SK-N-MC (cell line): ENCODE measurements around the gene ARHGEF37.

Experiments
- EZH2 ChIP-seq: fragments of 200-600 bp; sonication (generic); IDR thresholded peaks from one replicate; pipeline ENCODE4 v1.6.1; 2017; ENCODE audit warnings: antibody characterized with exemption
- FOXP2 ChIP-seq: optimal IDR thresholded peaks from 2 replicates; pipeline ENCODE3; 2011; ENCODE audit warnings: mild to moderate bottlenecking, moderate library complexity; ENCODE audit not compliant: insufficient read depth; ENCODE audit errors: extremely low read length, control extremely low read depth
- POLR2AphosphoS5 ChIP-seq: IDR thresholded peaks from 2 replicates; pipeline ENCODE4 v1.6.1; 2012; ENCODE audit warnings: mild to moderate bottlenecking, low read depth, low read length, borderline replicate concordance

DNA sequence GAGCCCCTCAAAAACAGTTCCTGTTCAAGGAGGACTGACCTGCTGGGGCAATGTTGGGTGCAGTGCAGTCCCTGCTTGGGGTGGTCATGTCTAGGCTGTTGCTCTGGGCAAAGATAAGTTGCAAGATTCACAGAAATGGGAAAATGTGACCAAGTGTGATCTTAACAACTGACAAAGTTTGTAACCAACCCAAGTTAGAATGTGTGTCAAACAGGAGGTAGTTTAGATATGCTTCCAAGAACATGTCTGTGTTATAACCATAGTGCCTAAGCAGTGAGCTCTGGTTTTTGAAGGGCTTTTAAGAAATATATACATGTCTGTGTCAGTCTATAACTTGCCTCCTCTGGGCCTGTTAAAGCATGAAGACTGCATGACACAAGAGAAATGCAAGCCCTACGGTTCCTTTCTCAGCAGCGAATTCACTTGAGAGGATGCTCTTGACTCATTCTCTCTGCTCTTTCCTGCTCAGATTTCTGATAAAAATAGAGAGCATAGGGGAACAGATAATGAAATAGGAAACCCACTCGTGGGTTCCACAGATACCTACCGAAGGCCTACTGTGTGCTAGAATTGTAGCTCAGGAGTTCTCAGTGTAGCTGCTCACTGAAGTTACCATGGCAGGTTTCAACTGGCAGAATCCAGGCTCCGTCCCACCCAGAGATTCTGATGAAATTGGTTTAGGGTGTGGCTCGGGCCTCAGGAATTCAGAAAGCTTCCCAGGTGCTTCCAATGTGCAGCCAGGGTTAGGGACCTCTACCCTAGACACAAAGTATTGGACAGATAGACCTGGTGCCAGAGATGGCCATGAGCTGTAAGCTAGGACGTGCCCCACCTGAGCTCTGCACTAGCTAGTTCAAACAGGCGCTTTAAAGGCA, 52.4 kb downstream of the ARHGEF37 start:
- no peak for TF ChIP-seq POLR2AphosphoS5
- TF ChIP-seq EZH2, result no peak
- TF ChIP-seq FOXP2, result no peak
